Keratinocyte (primary cell): ENCODE data around the gene MIGA1.

ENCODE experiments used
- EZH2 ChIP-seq: IDR thresholded peaks from one replicate; pipeline ENCODE4 v1.6.1; 2012; ENCODE audit warnings: inconsistent platforms, mild to moderate bottlenecking, low read length, moderate library complexity
- TF ChIP-seq, protein P1 (sequence below), 3 experiments: IDR thresholded peaks in 1 of 3; conservative IDR thresholded peaks in 1 of 3; optimal IDR thresholded peaks in 1 of 3; 2 replicates in 2 of 3; 3 replicates in 1 of 3; pipeline versions ENCODE3 to v1.5.1; 2011; ENCODE audit warnings: low read length in 3 of 3, mild to moderate bottlenecking in 3 of 3, moderate library complexity in 2 of 3, control low read depth in 1 of 3, inconsistent platforms in 1 of 3; ENCODE audit not compliant: insufficient read depth in 2 of 3; ENCODE audit errors: extremely low read depth in 1 of 3

DNA sequence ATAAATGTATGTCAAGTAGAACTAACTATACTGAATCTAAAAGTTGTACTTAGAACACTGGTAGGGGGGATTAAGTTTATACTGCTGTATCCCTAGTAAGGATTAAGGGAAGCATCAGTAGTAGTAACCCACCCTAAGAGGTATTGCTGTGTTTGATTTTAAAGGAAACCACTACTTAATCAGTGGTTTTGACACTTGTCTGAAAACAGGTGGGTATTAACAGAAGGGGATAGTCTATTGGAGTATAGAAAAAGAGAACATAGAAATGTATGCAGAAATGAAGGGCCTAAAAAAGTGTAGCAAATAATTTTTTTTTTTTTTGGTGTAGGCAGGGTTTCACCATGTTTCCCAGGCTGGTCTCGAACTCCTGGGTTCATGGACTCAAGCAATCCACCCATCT is 2.2 kb downstream of the MIGA1 start:
- TF ChIP-seq EZH2: no peak
- TF ChIP-seq, protein P1, sequence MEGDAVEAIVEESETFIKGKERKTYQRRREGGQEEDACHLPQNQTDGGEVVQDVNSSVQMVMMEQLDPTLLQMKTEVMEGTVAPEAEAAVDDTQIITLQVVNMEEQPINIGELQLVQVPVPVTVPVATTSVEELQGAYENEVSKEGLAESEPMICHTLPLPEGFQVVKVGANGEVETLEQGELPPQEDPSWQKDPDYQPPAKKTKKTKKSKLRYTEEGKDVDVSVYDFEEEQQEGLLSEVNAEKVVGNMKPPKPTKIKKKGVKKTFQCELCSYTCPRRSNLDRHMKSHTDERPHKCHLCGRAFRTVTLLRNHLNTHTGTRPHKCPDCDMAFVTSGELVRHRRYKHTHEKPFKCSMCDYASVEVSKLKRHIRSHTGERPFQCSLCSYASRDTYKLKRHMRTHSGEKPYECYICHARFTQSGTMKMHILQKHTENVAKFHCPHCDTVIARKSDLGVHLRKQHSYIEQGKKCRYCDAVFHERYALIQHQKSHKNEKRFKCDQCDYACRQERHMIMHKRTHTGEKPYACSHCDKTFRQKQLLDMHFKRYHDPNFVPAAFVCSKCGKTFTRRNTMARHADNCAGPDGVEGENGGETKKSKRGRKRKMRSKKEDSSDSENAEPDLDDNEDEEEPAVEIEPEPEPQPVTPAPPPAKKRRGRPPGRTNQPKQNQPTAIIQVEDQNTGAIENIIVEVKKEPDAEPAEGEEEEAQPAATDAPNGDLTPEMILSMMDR (optimal IDR thresholded peaks at IDR 0.05 in 1 of 3, IDR thresholded peaks at IDR 0.05 in 1 of 3, conservative IDR thresholded peaks at IDR 0.05 in 1 of 3; ENCODE audit: extremely low read depth in 1 of 3, insufficient read depth in 2 of 3, low read length in 3 of 3): no peak
